Stimulated activated CD4-positive, alpha-beta T cell treated with anti-CD3 and anti-CD28 coated beads, TNF-alpha, amount 100 ng/mL, for 1 hour (primary cell): Measurements from ENCODE around the gene RBMY1A1.
"Not testable (repeated sequence)": the region's sequence is repeated elsewhere in the genome, so short reads cannot be mapped to it uniquely, and the experiment has no call there.

ENCODE experiments used
- DNase-seq, 3 donors: peaks; one replicate each; pipeline ENCODE4 v3.0.0-alpha.2; 2020; ENCODE audit warnings: low read depth in 3 of 3, low spot score in 1 of 3

RBMY1A1 gene

DNA sequence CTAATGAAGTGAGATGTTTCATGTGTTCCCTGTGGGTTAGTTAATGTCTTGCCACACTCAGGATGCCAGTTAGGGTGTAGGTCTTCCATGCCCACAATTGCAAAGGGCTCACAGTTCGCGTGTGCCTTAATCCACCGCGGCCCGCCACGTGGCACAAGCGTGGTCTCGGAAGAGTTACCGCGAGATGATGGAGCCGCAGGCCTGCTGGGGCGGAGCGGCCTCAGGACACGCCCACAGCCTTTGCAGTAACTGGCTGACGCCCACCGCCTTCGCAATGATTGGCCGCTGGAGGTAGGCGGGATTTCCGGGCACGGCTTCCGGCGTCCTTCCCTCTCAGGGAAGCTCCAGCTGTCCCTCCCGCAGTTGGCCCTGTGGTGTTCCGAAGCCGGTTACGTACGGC, at the start of gene RBMY1A1:
RBMY1A1 (plus strand) TSS at position 301 of the 400 bp plus-strand sequence. CDS start 2,013 bp downstream, outside the sequence.
- DNase-seq: not testable (repeated sequence)

DNA sequence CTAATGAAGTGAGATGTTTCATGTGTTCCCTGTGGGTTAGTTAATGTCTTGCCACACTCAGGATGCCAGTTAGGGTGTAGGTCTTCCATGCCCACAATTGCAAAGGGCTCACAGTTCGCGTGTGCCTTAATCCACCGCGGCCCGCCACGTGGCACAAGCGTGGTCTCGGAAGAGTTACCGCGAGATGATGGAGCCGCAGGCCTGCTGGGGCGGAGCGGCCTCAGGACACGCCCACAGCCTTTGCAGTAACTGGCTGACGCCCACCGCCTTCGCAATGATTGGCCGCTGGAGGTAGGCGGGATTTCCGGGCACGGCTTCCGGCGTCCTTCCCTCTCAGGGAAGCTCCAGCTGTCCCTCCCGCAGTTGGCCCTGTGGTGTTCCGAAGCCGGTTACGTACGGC, 23.6 kb upstream of the RBMY1A1 start, which contains the start of gene RBMY1B:
RBMY1B (plus strand) TSS at position 301 of the 400 bp plus-strand sequence. CDS start 2,013 bp downstream, outside the sequence.
- DNase-seq: not testable (repeated sequence)

DNA sequence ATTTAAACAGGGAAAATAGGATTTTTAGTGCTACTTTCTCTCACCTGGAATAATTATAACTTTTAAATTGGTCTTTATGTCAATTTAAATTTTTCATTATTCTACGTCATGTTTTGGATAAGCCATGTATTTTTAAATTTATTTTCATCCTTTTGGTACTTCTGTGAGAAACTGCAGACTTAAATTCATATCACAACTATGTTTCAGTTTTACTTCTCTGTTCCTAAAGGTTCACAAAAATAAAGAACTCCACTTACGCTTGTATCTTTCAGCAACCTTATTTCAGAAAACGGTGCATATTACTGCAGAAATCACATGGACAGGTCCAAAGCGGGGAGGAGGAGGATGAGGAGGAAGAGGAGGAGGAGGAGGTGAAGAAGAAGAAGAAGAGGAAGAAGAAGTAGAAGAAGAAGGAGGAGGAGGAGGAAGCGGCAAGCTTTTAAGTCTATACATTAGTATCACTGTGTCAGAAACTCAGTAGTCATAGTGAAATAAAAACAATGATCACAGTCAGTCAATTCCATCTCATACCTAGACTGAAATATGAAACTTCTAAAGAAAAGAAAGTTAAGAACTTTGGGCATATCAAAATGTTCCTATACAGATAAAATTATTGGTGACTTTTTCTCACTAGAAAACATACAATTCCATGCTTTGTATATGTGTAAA, 24.8 kb downstream of the RBMY1A1 start:
- DNase-seq: not testable (repeated sequence)

DNA sequence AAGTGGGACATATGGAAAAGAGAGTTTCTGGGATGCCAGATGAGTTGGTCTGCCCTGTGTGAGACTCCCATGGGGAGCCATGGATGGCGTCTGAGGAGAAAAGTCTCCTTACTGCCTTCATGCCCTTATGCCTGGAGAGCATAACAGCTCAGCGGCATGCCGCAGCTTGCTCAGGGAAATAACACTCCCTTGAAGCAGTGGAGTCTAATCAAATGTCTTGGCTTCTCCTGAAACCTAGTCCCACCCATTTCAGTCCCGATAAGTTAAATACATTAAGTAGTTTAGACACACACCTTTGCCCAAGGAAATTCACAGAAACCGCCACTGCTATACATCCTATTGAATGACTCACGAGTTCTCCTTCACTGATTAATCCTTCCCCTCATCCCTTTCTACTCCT, 50.8 kb downstream of the RBMY1A1 start:
- no peak for DNase-seq

DNA sequence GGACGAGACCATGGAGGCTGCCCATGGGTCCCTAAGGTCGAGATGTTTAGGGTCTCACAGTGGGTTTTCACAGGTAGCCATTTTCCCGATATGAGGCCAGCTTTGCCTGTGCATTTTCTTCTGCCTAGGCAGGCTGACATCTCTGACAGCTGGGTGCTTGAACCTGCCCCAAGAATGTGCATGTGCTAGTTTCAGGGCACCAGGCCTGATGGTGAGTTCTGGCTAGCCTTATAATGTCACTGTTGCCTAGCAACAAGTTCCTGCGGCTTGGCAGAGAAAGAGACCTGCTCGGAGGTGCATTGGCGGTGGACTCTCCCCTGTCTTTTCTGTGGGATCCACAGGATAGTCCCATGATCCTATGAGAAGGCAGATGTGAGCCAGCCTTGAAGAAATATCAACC, 51.8 kb downstream of the RBMY1A1 start:
- DNase-seq: not testable (repeated sequence)

DNA sequence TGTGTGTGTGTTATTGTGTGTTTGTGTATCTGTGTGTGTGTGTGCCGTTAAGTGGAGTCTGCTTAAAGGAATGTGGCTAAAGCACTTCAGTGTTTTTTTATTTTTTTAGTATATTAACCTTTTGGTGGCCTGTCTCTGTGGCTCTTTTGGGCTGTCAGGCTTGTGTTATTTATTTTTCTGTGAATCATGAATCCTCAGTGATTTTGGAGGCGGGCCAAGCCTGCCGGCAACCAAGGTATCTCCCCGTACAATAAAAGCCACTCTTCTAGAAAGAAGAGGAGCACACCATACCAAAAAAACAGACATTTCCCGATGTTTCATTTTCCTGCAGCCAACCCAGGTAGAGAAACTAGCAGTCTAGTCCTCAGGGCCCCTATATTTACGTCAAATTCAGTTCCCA, 57.4 kb downstream of the RBMY1A1 start:
- DNase-seq: no peak

DNA sequence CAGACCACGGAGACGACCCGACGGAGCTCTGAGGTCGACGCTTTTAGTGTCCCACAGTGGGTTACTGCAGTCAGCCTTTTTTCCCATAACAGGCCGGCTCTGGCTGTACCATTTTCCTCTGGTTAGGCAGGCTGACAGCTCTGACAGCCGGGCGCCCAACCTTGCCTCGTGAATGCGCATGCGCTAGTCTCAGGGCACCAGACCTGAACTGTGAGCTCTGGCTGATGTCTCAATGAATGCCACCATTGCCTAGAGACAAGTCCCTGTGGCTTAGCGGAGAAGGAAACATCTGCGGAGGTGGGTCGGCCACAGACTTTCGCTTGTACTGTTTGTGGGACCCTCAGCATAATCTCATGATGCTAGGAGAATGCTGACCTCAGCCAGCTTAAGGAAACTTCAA, 61.6 kb downstream of the RBMY1A1 start:
- DNase-seq: not testable (repeated sequence)
